Measurements from ENCODE around the gene MYBBP1A. TPM values are rescaled to one million over a fixed set of nuclear protein-coding genes. Genes with fewer than 3 reads are reported as not detected.

The MYBBP1A gene
- total and polyA plus RNA-seq, 2 experiments from 2014 or later: 23.7 to 44.1 TPM

GRCh38 chr17:4527134-4527533 lies 28.1 kb downstream of the MYBBP1A start:
- Histone ChIP-seq H3K36me3 (replicated peaks; ENCODE audit: insufficient read depth, low read depth) (no peaks in the 10 kb centered on the region), H3K4me2 (no peak overlapping the region), H2AFZ (no peak overlapping the region), H3K79me2 (no peaks in the 10 kb centered on the region), H3K4me1 (ENCODE audit: insufficient read depth) (no peaks in the 10 kb centered on the region), H3K4me3 (no peak overlapping the region), H3K27me3 (no peaks in the 10 kb centered on the region), H3K27ac (no peak overlapping the region), H4K20me1 (ENCODE audit: insufficient read depth, poor library complexity, severe bottlenecking) (no peaks in the 10 kb centered on the region), H3K9me3 (ENCODE audit: low read depth) (no peaks in the 10 kb centered on the region), H3K9me2 (replicated peaks; ENCODE audit: insufficient read depth) (no peaks in the 10 kb centered on the region)
- TF ChIP-seq, protein P1, sequence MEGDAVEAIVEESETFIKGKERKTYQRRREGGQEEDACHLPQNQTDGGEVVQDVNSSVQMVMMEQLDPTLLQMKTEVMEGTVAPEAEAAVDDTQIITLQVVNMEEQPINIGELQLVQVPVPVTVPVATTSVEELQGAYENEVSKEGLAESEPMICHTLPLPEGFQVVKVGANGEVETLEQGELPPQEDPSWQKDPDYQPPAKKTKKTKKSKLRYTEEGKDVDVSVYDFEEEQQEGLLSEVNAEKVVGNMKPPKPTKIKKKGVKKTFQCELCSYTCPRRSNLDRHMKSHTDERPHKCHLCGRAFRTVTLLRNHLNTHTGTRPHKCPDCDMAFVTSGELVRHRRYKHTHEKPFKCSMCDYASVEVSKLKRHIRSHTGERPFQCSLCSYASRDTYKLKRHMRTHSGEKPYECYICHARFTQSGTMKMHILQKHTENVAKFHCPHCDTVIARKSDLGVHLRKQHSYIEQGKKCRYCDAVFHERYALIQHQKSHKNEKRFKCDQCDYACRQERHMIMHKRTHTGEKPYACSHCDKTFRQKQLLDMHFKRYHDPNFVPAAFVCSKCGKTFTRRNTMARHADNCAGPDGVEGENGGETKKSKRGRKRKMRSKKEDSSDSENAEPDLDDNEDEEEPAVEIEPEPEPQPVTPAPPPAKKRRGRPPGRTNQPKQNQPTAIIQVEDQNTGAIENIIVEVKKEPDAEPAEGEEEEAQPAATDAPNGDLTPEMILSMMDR (IDR thresholded peaks at IDR 0.05; ENCODE audit: poor library complexity): no peak
- TF ChIP-seq EZH2 (IDR thresholded peaks at IDR 0.05; ENCODE audit: borderline replicate concordance): no peak
- no peak for TF ChIP-seq EZH2phosphoT487 (IDR thresholded peaks at IDR 0.05; ENCODE audit: low read depth, severe bottlenecking, unreplicated experiment)
- 81% methylated on average over 1 of the region's 1 CpG for WGBS (ENCODE audit: low lambda C conversion rate, missing lambda C conversion rate)
- no peak for DNase-seq (ENCODE audit: low spot score)

DNA sequence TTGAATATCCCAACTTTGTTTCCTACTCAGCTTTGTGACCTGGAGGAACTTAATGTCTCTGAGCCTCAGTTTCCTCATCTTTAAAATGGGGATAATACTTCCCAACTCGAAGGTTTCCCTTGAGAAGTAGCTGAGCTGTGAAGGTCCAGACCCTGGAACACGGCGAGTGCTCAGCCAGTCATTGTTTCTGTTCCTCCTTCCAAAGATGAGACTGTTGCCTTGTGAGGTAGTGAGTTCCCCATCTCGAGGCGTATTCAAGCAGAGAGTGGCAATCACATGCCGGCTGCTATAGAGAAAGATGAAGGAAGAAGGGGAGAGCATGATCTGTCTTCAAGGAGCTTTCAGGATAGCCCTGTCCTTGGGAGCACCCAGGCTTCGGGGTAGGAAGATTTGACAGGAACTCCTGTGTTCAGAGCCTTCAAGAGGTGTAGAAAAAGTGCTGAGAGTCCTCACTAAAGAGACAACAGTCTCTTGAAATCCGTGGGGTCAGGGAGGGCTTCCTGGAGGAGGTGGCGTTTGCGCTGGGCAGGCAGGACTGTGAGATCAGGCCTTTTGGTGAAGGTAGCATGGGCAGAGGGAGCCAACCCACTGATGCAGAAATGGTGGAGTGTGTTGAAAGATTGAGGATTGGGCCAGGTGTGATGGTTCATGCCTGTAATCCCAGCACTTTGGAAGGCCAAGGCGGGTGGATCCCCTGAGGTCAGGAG lies 29.3 kb downstream of the MYBBP1A start:
- H3K4me3 ChIP-seq: no peak overlapping the region
- no peaks in the 10 kb centered on the region for H3K79me2 ChIP-seq
- no peak overlapping the region for H3K4me2 ChIP-seq
- no peaks in the 10 kb centered on the region for H3K27me3 ChIP-seq
- H3K9me2 ChIP-seq (replicated peaks; ENCODE audit: insufficient read depth): no peaks in the 10 kb centered on the region
- no peaks in the 10 kb centered on the region for H4K20me1 ChIP-seq (ENCODE audit: insufficient read depth, poor library complexity, severe bottlenecking)
- TF ChIP-seq, protein P1 (IDR thresholded peaks at IDR 0.05; ENCODE audit: poor library complexity): no peak
- TF ChIP-seq EZH2phosphoT487 (IDR thresholded peaks at IDR 0.05; ENCODE audit: low read depth, severe bottlenecking, unreplicated experiment) (no peak), EZH2 (IDR thresholded peaks at IDR 0.05; ENCODE audit: borderline replicate concordance) (no peak)
- H3K36me3 ChIP-seq (replicated peaks; ENCODE audit: insufficient read depth, low read depth): no peaks in the 10 kb centered on the region
- H3K27ac ChIP-seq: no peak overlapping the region
- no peak for DNase-seq (ENCODE audit: low spot score)
- 86% methylated on average over 11 of the region's 11 CpGs for WGBS (ENCODE audit: low lambda C conversion rate, missing lambda C conversion rate)
- H2AFZ ChIP-seq: no peak overlapping the region
- H3K4me1 ChIP-seq (ENCODE audit: insufficient read depth): peaks cover 8% of the 10 kb centered on the region
- no peaks in the 10 kb centered on the region for H3K9me3 ChIP-seq (ENCODE audit: low read depth)

DNA sequence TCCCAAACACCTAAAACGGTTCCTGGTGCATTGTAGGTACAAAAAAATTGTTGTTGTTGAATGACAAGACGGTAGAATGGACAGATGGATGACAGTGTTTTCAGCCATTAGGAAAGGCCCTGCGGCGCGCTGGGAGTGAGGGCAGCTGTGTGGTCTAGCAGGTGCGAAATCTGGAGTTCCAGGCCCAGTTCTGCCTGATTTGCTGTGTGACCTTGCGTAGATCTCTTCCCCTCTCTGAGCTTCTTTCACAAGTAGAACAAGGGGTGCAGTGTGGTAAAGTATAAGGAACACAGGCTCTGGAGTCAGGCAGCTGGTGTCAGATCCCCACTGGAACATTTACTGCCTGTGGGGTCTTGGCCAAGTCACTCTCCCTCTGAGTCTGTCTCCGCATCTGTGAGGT lies 31.2 kb downstream of the MYBBP1A start:
- Histone ChIP-seq H3K4me3 (no peak overlapping the region), H3K79me2 (no peaks in the 10 kb centered on the region), H3K9me3 (ENCODE audit: low read depth) (no peaks in the 10 kb centered on the region), H3K36me3 (replicated peaks; ENCODE audit: insufficient read depth, low read depth) (no peaks in the 10 kb centered on the region), H3K9me2 (replicated peaks; ENCODE audit: insufficient read depth) (no peaks in the 10 kb centered on the region), H3K27me3 (no peaks in the 10 kb centered on the region), H3K4me2 (no peak overlapping the region), H3K4me1 (ENCODE audit: insufficient read depth) (peaks cover 21% of the 10 kb centered on the region), H3K27ac (no peak overlapping the region), H2AFZ (no peak overlapping the region), H4K20me1 (ENCODE audit: insufficient read depth, poor library complexity, severe bottlenecking) (no peaks in the 10 kb centered on the region)
- TF ChIP-seq, protein P1 (IDR thresholded peaks at IDR 0.05; ENCODE audit: poor library complexity): no peak
- no peak for TF ChIP-seq EZH2 (IDR thresholded peaks at IDR 0.05; ENCODE audit: borderline replicate concordance)
- no peak for TF ChIP-seq EZH2phosphoT487 (IDR thresholded peaks at IDR 0.05; ENCODE audit: low read depth, severe bottlenecking, unreplicated experiment)
- 84% methylated on average over 8 of the region's 8 CpGs for WGBS (ENCODE audit: low lambda C conversion rate, missing lambda C conversion rate)
- no peak for DNase-seq (ENCODE audit: low spot score)

Measured in hepatocyte (in vitro differentiated cells).